Ramos (cell line): Measurements from ENCODE around the gene COP1.

Experiments
- in situ Hi-C: fragments of 300-500 bp; cut with MboI; formaldehyde crosslinking; loops from one replicate; pipeline ENCODE4 v1.14.3; 2022; ENCODE audit warnings: low sequenced_read_pairs; ENCODE audit not compliant: unreplicated experiment

COP1 gene

GRCh38 chr1:176201568-176201967 is 5.5 kb downstream of the COP1 start:
- in situ Hi-C loops: no loop called here

DNA sequence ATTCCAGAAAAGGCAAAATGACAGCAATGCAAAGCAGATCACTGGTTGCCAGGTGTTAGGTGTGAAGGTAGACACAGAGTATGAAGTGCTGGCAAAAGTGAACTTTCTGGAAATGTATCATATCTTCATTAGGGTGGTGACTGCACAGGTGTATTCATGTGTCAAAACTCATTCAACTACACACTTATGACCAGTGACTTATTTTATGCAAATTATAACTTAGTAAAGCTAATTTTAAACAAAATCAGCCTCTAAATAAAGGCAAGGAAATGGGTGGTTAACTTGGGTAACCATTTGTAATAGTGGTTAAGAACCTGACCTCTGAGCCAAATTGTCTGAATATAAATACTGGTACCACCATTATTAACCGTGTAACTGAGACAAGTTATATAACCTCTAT is 7.4 kb downstream of the COP1 start:
- in situ Hi-C loops: no loop called here

DNA sequence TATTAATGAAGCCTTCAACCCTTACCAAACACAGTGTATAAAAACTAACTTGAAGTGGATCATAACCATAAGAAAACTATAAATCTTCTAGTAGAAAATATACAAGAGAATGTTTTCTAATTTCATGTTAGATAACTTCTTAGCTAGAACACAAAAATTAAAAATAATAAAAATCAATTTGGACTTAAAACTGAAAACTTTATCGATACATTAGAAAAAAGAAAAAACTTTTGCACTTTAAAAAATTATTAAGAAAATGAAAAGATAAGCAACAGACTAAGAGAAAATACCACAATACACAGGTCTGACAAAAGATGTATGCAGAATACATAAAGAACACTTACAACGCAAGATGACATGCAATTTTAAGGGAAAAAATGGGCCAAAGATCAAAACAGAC is 8.7 kb downstream of the COP1 start:
- in situ Hi-C loops: no loop called here

DNA sequence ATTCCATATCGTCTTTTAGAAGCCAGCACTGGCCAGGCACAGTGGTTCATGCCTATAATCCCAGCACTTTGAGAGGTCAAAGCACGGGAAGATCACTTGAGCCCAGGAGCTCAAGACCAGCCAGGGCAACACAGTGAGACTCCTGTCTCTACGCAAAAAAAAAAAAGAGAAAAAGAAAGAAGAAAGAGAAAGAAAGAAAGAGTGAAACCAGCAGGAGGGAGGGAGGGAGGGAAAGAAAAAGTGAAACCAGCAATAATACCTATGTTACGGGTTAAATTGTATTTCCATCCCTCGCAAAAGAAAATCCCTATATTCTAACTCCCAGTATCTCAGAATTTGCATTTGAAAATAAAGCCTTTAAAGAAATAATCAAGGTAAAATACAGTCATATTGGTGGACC is 10.4 kb downstream of the COP1 start:
- in situ Hi-C loops: no loop called here

DNA sequence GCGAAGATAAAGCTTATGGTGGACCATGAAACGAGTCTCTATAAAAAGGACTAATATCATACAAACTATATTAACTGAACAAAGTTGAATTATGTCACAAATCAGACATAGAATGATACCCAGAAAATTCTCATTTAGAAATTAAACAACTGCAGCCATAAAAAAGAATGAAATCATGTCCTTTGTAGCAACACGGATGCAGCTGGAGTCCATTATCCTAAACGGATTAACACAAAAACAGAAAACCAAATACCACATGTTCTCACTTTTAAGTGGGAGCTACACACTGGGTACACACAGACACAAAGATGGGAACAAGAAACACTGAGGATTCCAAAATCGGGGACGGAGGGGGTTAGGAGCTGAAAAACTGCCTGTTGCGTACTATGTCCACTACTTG is 11.5 kb downstream of the COP1 start:
- in situ Hi-C loops: no loop called here

- in situ Hi-C loops: no loop called here
These were observed 13.4 kb downstream of the COP1 start for GRCh38 chr1:176193663-176194062.

DNA sequence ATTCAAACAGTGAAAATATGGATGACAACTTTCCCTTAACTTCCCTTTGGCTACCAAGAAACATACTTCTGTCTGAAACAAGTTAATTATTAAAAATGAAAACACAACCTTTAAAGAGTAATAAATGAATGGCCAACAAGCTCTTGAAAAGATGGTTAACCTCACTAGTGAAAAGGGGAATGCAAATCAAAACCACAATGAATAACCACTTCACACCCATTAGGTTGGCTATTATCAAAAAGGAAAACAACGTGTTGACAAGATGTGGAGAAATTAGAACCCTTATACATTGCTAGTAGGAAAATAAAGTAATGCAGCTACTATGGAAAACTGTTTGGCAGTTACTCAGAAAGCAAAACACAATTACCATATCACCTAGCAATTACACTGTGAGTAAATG is 14.1 kb downstream of the COP1 start:
- in situ Hi-C loops: no loop called here

- in situ Hi-C loops: no loop called here
These were observed 18.5 kb downstream of the COP1 start for GRCh38 chr1:176188604-176189003.

GRCh38 chr1:176187001-176187400 is 20.1 kb downstream of the COP1 start:
- in situ Hi-C loops: no loop called here

DNA sequence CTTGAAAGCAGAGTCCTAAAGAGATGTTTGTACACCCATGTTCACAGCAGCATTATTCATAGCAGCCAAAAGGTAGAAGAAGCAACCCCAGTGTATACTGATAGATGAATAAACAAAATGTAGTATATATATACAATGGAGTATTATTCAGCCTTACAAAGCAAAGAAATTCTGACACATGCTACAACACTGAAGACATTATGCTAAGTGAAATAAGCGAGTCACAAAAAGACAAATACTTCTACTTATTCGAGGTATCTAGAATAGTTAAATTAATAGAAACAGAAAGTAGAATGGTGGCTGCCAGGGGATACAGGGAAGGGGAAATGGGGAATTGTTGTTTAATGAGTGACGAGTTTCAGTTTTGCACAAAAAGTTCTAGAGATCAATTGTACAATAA is 23.5 kb downstream of the COP1 start:
- in situ Hi-C loops: no loop called here

GRCh38 chr1:176178316-176178715 is 28.8 kb downstream of the COP1 start:
- in situ Hi-C loops: no loop called here

- in situ Hi-C loops: no loop called here
These were observed 29.3 kb downstream of the COP1 start for GRCh38 chr1:176177764-176178163.

- in situ Hi-C loops: no loop called here
These were observed 33.0 kb downstream of the COP1 start for GRCh38 chr1:176174108-176174507.

DNA sequence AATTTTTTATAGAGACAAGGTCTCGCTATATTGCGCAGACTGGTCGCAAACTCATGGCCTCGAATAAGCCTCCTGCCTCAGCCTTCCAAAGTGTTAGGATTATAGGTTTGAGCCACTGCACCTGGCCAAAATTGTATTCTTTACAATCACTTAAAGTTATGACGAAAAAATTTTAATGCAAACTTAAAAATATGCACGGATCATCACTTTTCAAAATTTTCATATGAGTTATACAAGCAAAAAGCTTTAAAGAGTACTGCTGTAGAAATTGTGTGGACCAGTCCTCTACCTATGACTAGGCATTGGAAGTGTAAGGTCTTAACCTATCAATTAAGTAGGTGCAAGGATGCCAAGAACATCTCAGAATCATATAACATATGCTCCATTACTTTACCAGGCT is 34.9 kb downstream of the COP1 start:
- in situ Hi-C loops: no loop called here

DNA sequence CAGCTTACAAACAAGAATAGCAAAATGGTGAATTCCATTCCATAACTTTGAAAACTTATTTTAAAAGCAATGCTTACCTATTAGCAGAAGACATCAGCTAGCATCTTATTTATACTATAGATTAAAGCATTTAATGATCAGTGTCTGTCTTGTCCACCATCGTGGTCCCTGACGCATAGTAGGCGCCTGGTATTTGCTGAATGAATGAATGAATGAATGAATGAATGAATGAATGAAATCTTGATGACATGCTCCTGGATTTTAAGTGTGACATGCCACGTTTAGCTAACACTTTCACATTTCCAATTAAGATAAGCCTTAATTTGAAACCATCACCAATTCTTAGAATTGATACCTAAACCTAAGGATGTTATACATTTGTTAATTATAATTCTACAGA is 39.9 kb downstream of the COP1 start:
- in situ Hi-C loops: no loop called here

DNA sequence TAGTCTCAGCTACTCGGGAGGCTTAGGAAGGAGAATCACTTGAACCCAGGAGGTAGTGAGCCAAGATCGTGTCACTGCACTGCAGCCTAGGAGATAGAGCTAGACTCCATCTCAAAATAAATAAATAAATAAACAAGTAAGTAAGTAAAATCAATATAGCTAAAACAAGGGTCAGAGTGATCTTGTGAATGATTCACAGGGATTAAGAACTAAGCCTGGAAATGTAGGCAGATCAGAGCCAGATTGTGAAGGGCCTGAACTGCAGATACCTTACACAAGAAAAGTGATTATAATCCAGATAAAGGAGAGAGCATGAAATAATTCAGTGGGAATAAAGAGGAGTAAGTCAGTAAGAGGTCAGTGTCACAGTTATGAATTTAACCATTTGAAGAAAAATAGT is 41.5 kb downstream of the COP1 start:
- in situ Hi-C loops: no loop called here

DNA sequence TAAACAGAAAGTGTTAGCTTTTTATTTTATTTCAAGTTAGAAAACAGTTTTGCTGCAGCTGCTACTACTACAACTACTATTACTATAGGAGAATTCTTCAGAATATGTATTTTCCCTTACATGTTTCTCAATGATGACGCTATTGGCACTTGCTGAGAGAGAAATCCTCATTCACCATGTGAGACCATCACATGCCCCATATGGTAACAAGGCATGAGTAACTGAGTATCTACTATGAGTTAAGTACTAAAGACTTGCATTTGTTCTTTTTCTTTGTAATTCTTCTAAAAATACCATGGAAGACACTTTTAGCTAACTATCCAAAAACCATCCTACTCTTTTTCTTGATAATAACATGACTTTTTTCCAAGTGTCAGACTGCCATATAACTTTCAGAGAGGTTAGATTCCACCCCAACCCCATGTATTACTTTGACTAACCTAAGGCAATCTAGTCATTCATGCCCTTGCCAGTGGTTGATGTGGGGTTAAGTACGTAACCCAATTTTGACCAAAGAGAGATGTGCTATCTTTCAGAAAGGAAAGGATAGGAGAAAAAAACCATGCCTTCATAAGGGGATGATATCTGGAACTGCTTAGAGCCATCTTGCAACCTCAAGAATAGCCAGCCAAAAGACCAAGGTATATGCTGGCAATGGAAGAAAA is 42.9 kb downstream of the COP1 start:
- in situ Hi-C loops: no loop called here

- in situ Hi-C loops: no loop called here
These were observed 47.1 kb downstream of the COP1 start for GRCh38 chr1:176159993-176160392.

DNA sequence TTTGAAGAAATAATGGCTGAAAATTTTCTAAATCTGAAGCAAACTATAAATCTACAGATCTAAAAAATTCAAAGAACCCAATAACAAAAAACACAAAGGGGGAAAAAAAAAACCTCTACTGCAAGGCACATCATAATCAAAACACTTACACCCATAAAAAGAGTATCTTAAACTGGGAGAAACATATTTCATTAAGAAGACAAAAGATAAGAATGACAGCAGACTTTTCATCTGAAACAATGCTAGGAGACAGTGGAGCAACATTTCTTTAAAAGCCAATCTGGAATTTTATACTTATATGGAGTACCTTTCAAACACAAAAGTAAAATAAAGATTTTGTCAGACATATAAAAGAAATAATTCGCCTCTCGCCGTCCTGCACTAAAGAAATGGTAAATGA is 49.1 kb downstream of the COP1 start:
- in situ Hi-C loops: no loop called here

GRCh38 chr1:176149939-176150807 is 56.9 kb downstream of the COP1 start:
- in situ Hi-C loops: no loop called here

DNA sequence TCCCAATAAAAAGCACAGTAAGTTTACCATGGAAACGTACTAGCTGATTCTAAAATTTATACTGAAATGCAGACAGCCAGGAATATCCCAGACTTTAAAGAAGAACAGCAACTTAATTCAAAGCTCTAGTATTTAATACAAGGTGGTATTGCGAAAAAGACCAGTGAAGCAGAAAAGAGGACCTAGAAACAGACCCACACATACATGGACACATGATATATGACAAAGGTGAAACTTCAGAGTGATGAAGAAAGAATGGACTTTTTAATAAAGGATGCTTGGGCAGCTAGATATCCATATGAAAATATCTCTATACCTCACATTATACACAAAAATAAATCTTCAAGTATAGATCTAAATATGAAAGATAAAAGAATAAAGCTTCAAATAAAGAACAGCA is 62.6 kb downstream of the COP1 start:
- in situ Hi-C loops: no loop called here

- in situ Hi-C loops: no loop called here
These were observed 64.1 kb downstream of the COP1 start for GRCh38 chr1:176142973-176143372.
